Esophagus squamous epithelium (tissue), 5 donors: ENCODE data around the gene CLEC18B. TPM values are rescaled to one million over a fixed set of nuclear protein-coding genes. Genes with fewer than 3 reads are reported as not detected.
"Not testable (repeated sequence)": the region's sequence is repeated elsewhere in the genome, so short reads cannot be mapped to it uniquely, and the experiment has no call there.

Experiments used
- DNase-seq: peaks from one replicate; lab custom pipeline; 2025; lab: John Stamatoyannopoulos, UW
- H3K27ac ChIP-seq, 4 donors: fragments of 200-600 bp; sonication (generic); one replicate each; pipeline ENCODE4 v1.5.1; 2016 to 2019; ENCODE audit warnings: mild to moderate bottlenecking in 1 of 4
- H3K27me3 ChIP-seq, 4 donors: fragments of 200-600 bp; sonication (generic); 1 replicate in 3 of 4; 2 replicates in 1 of 4; pipeline versions ENCODE4 v1.5.1 to v1.6.0; 2017 to 2021; ENCODE audit warnings: antibody characterized with exemption in 1 of 4
- H3K36me3 ChIP-seq, 3 donors: fragments of 200-600 bp; sonication (generic); one replicate each; pipeline ENCODE4 v1.5.1; 2016 to 2019
- H3K4me1 ChIP-seq, 3 donors: fragments of 200-600 bp; sonication (generic); one replicate each; pipeline ENCODE4 v1.5.1; 2017 to 2019
- H3K4me3 ChIP-seq, 4 donors: fragments of 200-600 bp; sonication (generic); 1 replicate in 3 of 4; 2 replicates in 1 of 4; pipeline ENCODE4 v1.5.1; 2016 to 2019; ENCODE audit warnings: mild to moderate bottlenecking in 2 of 4, moderate library complexity in 1 of 4
- H3K9me3 ChIP-seq, 3 donors: fragments of 200-600 bp; sonication (generic); one replicate each; pipeline ENCODE4 v1.5.1; 2016 to 2019
- POLR2A ChIP-seq, 4 donors: fragments of 450-650 bp; IDR thresholded peaks; one replicate each; pipeline ENCODE4 v1.6.1; 2017; ENCODE audit warnings: antibody characterized with exemption in 4 of 4, mild to moderate bottlenecking in 4 of 4, moderate library complexity in 3 of 4
- WGBS, 2 donors: methylation state at CpG; one replicate each; pipeline ENCODE4 v1.1.5; 2018; 5-methylcytosine and 5-hydroxymethylcytosine counted together
- intact Hi-C: fragments of 100-400 bp; cut with DNase I; formaldehyde crosslinking; loops from one replicate; pipeline ENCODE4 v1.15.0; 2022
- small RNA-seq, 4 donors: library from RNA; depleted of rRNA; stranded (forward); fragments of <200 nt; gene quantifications; one replicate each; pipeline ENCODE3, GENCODE V24; 2016
- total RNA-seq, 4 donors: library from RNA; depleted of rRNA; stranded (reverse); fragments of >200 nt; gene quantifications; one replicate each; pipeline ENCODE4 v1.1.0, GENCODE V29; 2016
- TF ChIP-seq, protein P1 (sequence below), 6 experiments: fragments of 450-650 bp in 4 of 6; fragments of 200-600 bp in 2 of 6; sonication (generic) in 2 of 6; IDR thresholded peaks; one replicate each; pipeline ENCODE4 v1.5.1; 2016 to 2019; ENCODE audit warnings: antibody characterized with exemption in 6 of 6, mild to moderate bottlenecking in 4 of 6, moderate library complexity in 4 of 6
- donor health status: DM: yes; HTN: yes; CAD: no.

The CLEC18B gene
- total RNA-seq, 4 donors from 2014 or later: 0.38 to 6.2 (median 2.6) TPM

DNA sequence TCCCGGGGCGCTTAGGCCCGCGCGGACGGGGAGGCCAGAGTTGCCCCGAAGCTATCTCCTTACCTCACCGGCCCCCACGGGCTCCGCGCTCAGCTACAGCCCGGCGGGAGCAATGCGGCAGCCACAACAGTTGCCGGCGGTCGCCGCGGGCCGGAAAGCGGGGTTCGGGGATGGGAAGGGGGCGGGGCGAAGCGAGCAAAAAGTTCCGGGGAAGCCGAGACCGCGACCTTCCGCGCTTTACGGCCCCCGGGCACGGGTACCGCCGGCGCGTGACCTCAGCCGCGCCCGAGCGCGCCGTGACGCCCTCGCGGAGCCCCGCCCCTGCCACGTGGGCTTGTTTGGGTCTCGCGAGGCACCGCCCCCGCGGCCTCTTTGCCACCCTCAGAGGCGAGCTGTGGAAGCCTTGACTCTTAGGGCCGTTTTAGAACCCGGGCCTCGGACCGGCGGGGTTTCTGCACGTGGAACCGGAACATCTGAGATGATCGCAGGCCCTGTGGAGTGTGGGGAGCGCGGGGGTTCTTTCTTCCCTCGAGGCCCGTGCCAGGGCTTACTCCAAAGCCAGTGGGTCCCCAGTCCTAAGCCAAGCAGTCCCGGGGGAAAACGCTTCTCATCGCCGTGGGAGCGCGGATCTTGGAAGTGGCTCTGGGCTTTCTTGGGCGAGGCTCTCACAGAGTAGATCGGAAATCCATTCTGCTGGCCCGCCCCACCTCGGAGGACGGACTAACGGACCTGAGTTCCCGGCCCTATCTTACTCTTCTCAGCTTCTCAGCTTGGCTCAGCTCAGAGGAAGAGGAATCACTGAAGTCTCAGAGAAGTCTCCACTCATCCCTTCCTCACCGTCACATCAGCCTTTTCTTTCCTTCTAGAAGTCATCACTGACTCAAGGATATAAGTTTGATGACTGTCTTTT is 53.0 kb downstream of the CLEC18B start:
- intact Hi-C loops, H3K27me3 ChIP-seq, H3K9me3 ChIP-seq: not testable (repeated sequence)
- peak in 2 of 4 donors; percentile 53 to 55 for TF ChIP-seq POLR2A (IDR thresholded peaks at IDR 0.05)
- Histone ChIP-seq H3K27ac (peak overlapping the region; percentile 76 to 90 (median 84)), H3K36me3 (peaks cover 0 to 13% (median 0%) of the 10 kb centered on the region in 3 donors), H3K4me1 (peaks cover 0 to 36% (median 14%) of the 10 kb centered on the region in 3 donors), H3K4me3 (peak overlapping the region; percentile 48 to 88 (median 72))
- peak; percentile 90 for DNase-seq
- WGBS, 2 donors: 0% methylated on average over 5 to 13 of the region's 81 CpGs

DNA sequence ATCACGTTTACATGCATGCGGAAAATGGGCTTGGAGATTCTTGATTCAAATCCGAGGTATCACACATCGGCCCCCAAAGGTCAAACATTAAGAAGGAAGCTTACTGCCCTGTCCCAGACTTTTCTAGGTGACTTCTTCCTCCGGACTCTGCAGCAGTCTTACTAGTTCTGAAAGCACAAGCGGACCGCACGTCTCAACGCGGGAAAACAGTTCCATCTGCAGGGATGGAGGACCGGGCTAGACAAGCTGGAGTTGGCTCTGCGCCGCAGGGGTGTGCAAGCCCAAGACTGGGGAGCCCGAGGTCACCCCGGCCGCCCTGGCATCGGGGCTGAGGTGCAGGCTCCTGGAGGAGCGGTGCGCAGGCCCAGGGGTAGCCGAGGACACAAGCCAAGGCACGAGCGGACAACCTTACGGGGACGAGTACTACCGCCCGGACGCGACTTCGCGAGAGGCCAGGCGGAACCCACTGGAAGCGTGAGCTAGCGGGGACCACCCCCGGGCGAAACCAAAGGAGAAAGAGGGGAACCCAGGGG is 53.7 kb downstream of the CLEC18B start:
- H3K36me3 ChIP-seq: peaks cover 0 to 17% (median 0%) of the 10 kb centered on the region in 3 donors
- WGBS, 2 donors: 0 to 1% methylated on average over 3 to 14 of the region's 35 CpGs
- H3K27ac ChIP-seq: peak overlapping the region; percentile 76 to 90 (median 84)
- intact Hi-C loops, H3K27me3 ChIP-seq, H3K9me3 ChIP-seq: not testable (repeated sequence)
- H3K4me1 ChIP-seq: peaks cover 0 to 36% (median 14%) of the 10 kb centered on the region in 3 donors
- H3K4me3 ChIP-seq: peak overlapping the region; percentile 48 to 88 (median 72)
- peak; percentile 34 for DNase-seq

DNA sequence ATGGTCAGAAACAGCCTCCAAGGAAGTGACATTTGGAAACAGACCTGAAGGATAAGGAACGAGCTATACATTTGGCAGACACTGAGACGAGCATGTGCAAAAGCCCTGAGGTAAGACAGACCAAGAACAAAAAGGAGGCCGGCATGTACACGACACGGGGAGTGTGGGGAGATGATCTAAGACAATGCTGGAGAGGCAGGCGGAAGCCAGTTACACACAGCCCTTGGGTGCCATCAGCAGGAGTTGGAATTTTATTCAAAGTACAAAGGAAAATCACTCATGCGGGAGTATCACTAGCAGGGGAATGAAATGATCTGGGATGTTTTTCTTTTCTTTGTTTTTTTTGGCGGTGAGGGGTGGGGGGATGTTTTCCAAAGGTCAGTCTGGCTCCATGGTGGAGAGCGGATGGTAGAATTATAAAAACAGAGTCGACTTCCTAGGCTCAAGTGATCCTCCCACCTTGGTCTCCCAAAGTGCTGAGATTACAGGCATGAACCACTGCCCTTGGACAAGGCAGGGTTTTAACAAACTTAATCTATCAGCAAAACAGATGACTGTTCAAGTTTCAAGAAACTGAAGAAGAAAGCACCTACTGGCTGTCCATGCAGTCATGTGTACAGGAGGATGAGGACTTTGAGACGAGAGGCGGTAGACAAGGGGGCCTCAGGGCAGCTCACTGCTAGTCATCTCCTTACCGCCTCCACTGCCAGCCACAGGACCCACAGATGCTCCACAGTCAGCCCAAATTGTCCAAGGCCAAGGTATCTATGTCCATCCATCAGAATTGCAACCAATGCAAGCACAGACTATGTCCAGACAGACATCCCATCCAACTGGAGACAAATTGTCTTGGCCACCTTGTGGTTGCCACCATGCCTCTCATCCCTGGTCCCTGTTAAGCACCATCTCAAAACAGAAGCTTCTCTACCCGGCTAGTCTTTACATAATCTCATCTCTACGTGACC is 59.4 kb downstream of the CLEC18B start:
- H3K36me3 ChIP-seq: peaks cover 0 to 68% (median 4%) of the 10 kb centered on the region in 3 donors
- intact Hi-C loops, H3K9me3 ChIP-seq, DNase-seq, H3K27me3 ChIP-seq, H3K27ac ChIP-seq, H3K4me3 ChIP-seq: not testable (repeated sequence)
- WGBS, 2 donors: 76 to 81% methylated on average over 7 to 10 of the region's 15 CpGs
- TF ChIP-seq, protein P1, sequence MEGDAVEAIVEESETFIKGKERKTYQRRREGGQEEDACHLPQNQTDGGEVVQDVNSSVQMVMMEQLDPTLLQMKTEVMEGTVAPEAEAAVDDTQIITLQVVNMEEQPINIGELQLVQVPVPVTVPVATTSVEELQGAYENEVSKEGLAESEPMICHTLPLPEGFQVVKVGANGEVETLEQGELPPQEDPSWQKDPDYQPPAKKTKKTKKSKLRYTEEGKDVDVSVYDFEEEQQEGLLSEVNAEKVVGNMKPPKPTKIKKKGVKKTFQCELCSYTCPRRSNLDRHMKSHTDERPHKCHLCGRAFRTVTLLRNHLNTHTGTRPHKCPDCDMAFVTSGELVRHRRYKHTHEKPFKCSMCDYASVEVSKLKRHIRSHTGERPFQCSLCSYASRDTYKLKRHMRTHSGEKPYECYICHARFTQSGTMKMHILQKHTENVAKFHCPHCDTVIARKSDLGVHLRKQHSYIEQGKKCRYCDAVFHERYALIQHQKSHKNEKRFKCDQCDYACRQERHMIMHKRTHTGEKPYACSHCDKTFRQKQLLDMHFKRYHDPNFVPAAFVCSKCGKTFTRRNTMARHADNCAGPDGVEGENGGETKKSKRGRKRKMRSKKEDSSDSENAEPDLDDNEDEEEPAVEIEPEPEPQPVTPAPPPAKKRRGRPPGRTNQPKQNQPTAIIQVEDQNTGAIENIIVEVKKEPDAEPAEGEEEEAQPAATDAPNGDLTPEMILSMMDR (IDR thresholded peaks at IDR 0.05): peak in 1 of 6 experiments; percentile 7
- peaks cover 0 to 24% (median 10%) of the 10 kb centered on the region in 3 donors for H3K4me1 ChIP-seq

Small RNAs within 50 kb of the gene (small RNA-seq; reads per million reads assigned to genes)
- 0 reads per million in 4 donors for gene AC009053.4
- gene RF00019: 0 reads per million in 4 donors
- gene RNU6-237P: 0 reads per million in 4 donors

Other genes starting within 250 kb of the CLEC18B start
- 100 to 1,000 TPM in 1 of 4 donors, 10 to 100 TPM in 3; 65.5 to 112 (median 84.2) TPM for gene PSMD7, start 124.7 kb downstream of the CLEC18B start, total RNA-seq
- gene NPIPB15, start 45.2 kb downstream of the CLEC18B start, total RNA-seq: 1 to 10 TPM in 3 of 4 donors, not detected in 1; 2.9 to 5.0 (median 3.8) TPM
- gene GLG1, start 185.6 kb upstream of the CLEC18B start, total RNA-seq: 10 to 100 TPM; 59.2 to 71.9 (median 60.8) TPM
- gene RFWD3, start 245.4 kb upstream of the CLEC18B start, total RNA-seq: 10 to 100 TPM; 10.1 to 35.2 (median 16.7) TPM